GM21528 (cell line): ENCODE measurements around the gene HOXA13.

Source experiments
- ATAC-seq: cut with Tn5 transposase; IDR thresholded peaks from one replicate; pipeline ENCODE4 v1.9.1; 2021; ENCODE audit warnings: mild to moderate bottlenecking, moderate library complexity; ENCODE audit not compliant: unreplicated experiment, low FRiP score

The HOXA13 gene

DNA sequence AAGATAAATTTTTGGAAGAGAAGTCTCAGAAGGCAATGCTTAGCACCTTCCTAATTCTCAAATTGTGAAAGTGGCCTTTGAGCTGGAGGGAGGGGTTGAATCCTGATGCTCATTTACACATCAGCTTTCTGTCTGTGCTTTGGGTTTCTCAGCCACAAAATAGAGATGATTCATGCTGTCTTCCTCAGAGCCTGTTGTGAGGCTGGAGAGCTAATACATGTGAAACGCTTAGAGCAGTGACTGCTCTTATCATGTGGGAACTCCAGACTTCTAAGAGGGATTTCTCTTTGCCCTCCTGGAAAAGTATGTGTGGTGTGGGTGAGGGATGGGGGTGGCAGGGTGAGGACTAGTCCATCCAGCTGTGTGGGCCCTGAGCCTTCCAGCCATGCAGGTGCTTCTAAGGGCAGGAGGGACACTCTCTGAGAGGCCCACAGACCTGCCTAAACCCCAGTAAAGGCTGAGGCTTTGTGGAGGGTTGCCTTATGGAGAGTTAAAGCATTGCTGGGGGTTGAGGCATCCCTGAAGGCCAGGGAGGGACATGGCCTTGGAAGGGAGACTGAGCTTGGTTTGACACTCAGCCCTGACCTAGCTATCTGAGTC lies 37.9 kb upstream of the HOXA13 start:
- ATAC-seq, result no peak

DNA sequence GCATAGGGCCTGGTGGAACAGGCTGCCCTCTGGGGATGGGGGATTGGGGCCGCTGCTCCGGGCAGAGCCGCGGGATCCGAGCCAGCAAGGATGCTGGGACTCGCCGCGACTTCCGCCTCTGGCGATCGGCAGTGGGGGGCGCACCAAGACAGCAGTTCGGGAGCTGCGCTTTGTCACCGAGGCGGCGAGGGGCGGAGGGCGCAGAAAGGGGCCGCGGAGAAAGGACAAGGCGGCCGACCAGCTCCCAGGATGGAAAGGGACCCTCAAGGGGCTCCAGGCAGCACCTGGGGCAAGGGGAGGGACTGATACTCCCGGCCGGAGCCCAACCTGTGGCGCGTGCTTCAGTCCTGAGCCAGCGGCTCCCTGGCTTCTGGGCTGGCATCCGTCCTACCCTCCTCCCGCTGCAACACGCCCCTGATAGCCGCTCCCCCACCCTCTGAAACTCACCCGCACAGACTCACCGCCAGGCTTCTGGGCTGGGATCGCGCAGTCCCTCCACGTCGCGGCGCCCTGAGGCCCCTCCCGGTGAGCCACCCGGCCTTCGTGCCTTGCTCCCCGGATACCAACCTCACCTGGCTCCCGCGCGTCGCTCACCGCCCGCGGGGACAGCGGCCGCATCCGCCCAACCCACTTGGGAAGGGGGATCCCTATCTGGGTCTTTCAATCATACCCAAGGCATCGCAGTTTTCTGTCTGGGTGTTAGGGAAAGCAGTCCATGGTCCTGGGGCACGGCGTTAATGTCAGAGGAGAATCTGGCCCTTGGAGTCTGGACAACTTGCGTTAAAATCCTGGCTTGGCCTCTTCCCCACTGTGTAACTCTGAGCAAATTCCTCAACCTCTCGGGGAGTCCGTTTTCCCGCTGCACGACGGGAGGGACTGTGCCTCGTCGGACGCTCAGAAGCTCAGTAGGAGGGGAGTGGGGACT lies 35.8 kb upstream of the HOXA13 start:
- no peak for ATAC-seq

GRCh38 chr7:27229448-27229847 lies 29.6 kb upstream of the HOXA13 start:
- no peak for ATAC-seq

DNA sequence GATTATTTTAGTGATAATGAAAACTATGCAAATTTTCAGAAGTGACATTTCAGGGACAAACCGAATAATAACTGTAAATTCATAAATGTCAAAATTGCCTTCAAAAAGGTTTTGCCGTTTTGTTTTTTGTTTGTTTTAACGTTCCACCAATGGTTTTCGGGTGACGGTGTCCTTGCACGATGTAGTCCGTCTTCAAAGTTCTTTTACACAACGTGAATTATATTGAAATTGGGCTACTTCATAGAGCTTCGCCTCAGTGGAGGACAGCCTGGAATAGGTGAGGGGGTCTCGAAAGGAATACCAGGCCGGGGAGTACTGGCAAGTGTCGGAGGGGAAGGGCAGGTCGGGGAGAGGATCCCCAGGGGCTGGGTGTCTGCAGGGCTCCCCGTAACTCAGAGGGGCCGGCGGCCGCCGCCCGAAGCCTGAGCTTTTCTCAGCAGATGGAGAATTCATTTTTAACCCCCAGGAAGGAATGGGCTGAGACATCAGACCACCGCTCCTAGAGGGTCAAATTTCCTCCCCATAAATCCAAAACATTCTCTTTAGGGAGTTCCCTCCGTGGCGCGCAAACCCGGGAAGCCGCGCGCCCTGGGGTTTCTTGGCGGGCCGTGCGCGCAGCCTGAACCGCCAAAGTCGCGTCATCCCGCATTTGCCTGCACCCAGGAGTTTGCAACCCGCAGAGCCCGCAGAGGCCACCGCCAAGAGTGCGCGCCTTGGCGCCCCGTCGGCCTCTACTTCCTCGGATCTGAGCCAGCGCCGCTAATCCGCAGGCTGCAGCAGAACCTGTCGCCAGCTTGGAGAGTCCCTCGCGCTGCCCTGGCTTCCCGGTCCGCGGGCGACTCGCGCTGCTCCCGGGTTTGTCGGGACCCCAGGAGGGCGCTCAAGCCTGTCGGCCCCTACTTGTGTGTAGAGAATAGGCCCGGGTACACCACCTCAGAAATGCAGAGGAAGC lies 25.4 kb upstream of the HOXA13 start:
- no peak for ATAC-seq

GRCh38 chr7:27223941-27224575 lies 24.2 kb upstream of the HOXA13 start:
- no peak for ATAC-seq

- ATAC-seq, result no peak
Observed at GRCh38 chr7:27221201-27221797, 21.4 kb upstream of the HOXA13 start.

DNA sequence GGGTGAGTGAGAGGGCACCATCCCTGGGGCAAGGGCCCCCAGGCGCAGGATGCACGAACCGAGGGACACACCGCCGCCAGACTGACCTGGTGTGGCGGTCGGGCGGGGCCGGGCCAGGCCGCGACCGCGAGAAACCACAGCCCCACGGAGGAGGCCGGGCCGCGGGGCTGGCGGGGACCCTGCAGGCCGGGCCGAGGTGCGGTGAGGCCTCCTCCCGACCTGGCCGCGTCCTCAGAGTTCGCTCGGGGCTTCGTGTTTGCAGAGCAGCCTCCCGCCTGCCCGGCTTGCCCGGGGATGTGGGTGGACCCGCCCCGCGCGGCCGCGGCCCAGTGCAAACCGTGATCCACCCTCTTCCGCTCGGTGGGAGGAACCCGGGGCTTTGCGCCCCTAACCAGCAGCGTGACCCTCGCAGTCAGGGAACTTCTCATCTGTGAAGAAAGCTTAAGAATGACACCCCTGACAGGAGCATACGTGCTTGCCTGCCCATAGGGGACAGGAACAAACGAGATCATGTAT lies 20.6 kb upstream of the HOXA13 start:
- no peak for ATAC-seq

GRCh38 chr7:27219821-27220220 lies 19.9 kb upstream of the HOXA13 start:
- ATAC-seq, result no peak

GRCh38 chr7:27217951-27218350 lies 18.1 kb upstream of the HOXA13 start:
- no peak for ATAC-seq

DNA sequence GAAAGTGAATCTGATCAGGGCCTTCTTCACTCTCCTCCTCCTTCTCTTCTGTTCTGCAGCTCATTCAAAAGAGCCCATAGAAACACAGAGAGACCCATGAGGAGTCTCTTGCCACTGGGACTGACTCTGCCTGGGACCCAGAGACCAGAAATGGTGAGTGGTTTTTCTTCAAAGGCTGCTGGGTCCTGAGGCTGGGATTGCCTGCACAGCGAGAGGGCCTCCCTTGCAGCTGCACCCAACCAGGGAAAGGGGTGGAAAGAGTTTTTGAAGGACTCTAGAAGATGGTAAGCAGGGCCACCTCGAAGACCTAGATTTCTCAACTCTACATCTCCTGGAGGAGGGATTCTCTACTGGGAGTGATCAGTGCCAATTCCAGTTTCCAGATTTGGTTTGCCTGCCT lies 15.5 kb upstream of the HOXA13 start:
- no peak for ATAC-seq

DNA sequence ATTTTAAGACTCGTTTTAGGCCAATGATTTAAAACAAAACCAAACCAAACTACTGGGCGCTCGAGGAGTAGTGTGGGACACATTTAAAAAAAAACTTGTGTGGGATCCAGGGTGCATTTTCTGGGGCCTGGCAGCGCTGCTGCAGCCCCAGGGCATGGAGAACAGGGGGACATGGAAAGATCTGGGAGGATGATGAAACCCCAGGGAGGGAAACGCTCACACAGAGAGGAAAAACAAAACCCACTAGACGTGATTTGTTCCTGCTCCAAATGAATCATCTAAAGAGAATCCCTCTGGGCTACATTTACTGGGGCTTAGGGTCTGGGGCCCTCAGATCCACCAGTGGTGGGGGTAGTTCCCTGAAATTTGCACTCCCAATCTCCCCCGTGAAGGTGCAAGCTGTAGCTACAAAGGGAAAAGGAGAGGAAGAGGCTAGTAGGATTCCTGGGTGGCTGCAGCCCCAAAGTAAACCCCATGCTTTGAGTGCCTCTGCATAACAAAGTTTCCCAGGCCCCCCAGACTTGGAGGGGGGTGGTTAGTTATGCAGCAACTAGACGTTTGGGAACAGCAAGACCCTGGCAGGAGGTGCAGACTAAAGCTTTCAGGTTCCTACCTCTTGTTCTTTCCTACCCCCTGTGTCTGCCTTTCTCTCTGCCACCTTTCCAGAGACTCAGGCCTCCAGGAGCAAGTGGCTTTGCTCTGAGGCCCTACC lies 14.5 kb upstream of the HOXA13 start:
- no peak for ATAC-seq

DNA sequence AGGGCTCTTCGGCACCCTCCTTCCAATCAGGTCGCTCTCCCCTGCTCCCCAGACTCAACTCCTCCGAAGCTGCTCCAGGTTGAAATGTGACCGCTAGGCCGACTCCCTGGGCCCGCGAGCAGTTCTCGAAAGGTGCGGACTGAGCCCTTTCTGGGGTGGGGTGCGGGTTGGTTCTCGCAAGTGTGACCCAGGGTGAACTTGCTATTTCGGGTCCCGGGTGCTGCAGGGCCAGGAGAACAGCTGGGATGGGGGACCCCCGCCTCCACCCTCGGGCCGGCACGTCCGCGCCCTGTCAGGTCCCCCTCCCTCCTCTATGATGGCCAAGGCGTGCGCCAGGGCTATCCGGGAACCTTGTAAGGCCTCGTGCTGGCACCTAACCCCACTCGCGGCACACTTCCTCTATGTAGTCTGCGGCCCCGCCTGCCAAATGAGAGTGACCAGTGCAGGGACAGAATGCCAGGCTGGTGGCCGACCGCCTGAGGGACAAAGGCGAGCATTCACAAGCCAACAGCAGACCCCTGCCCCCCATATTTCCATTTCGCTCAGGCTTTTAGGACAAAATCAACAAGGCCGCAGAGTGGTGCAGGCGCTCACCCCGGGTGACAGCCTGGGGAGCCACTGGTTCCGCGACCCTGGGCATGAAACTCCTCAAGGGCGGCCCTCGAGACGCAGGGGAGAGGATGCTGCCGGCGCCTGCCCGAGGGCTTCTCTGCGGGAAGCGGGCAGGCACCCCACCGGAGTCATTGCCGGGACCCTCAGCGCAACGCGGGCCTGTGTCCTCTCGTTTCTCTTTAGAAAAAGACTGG lies 13.7 kb upstream of the HOXA13 start:
- ATAC-seq, result no peak

DNA sequence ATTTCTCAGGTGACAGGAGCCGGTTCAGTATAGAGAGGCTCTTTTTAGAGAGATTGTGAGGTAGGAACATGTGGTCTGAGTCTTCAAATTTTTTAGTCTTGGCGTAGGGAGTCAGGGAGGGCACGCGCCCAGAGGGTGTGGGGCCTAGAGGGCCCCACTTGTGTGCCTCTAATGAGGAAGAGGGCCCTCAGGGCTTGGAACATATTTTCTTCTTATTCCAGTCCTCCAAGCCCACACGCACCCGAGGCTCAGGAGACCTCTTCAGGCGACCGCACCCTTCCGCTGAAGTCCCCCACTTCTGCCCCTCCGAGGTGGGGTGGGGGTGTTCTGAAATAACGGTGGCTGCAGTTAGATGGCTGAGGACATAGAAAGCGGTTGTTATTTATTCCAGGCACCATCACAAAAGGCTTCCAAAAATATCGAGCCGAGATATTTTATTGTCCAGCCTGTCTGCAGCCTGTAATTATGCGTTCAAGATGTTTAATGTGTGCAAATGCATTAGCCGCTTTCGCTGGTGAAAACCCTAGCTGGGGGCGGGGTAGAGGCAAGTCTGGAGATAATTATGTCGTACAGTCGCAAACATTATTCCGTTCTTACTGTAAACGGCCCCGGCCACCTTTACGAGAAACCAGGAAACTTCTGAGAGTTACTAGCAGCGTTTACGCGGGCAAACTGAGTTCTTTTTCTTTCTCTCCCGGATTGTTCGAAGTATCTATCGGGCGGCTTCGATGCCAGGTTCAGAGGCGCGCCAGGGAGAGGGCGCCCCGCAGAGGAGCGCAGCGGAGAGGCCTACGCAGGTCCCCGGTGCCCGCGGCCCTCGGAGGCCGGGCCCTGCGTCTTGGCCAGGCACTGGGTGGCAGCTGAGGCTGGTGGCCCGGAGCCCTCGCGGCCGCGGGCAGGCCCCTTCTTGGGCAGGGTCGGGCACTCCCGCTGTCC lies 12.9 kb upstream of the HOXA13 start:
- ATAC-seq, result no peak

GRCh38 chr7:27211764-27212204 lies 11.9 kb upstream of the HOXA13 start:
- ATAC-seq, result no peak

DNA sequence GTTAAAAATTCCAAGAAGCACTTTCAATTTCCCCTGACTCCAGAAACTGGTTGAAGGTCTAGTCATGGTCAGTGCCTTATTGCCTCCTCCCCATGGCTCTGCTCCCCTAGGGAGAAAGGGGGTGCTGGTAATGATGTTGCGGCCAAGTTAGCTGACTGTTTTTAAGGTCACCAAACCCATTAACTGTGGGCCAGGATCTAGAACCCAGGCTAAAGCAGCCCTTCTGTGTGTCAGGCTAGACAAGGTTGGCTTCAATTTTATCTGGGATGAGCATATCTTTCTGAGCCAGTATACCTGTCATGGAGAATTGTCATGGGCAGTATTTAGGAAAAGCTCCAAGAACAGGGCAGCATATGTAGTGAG lies 11.2 kb upstream of the HOXA13 start:
- no peak for ATAC-seq

GRCh38 chr7:27210441-27211083 lies 10.7 kb upstream of the HOXA13 start:
- ATAC-seq, result no peak

- no peak for ATAC-seq
Observed at GRCh38 chr7:27209933-27210440, 10.1 kb upstream of the HOXA13 start.
